Measurements from ENCODE around the gene PTPN2.

PTPN2 gene

GRCh38 chr18:12852566-12853315 is 31.3 kb downstream of the PTPN2 start:
- peaks cover 59% of the 10 kb centered on the region for H3K36me3 Mint-ChIP-seq (ENCODE audit: low read depth)
- H3K9me3 Mint-ChIP-seq = peaks cover 4% of the 10 kb centered on the region
- H3K4me1 Mint-ChIP-seq = peaks cover 27% of the 10 kb centered on the region
- H3K4me3 Mint-ChIP-seq = no peak overlapping the region
- no peak overlapping the region for H3K27ac Mint-ChIP-seq
- no peak for TF ChIP-seq CTCF (IDR thresholded peaks at IDR 0.05)
- DNase-seq = no peak
- H3K27me3 Mint-ChIP-seq (ENCODE audit: low read depth, poor library complexity) = no peaks in the 10 kb centered on the region

- Mint-ChIP-seq H3K27ac (no peak overlapping the region), H3K4me3 (no peak overlapping the region), H3K36me3 (ENCODE audit: low read depth) (peaks cover 53% of the 10 kb centered on the region), H3K4me1 (peaks cover 27% of the 10 kb centered on the region), H3K9me3 (peaks cover 4% of the 10 kb centered on the region), H3K27me3 (ENCODE audit: low read depth, poor library complexity) (no peaks in the 10 kb centered on the region)
- TF ChIP-seq CTCF (IDR thresholded peaks at IDR 0.05) = no peak
- no peak for DNase-seq
Measured at GRCh38 chr18:12851716-12852115, 32.3 kb downstream of the PTPN2 start.

- peaks cover 10% of the 10 kb centered on the region for H3K4me1 Mint-ChIP-seq
- TF ChIP-seq CTCF (IDR thresholded peaks at IDR 0.05) = no peak
- H3K27me3 Mint-ChIP-seq (ENCODE audit: low read depth, poor library complexity) = no peaks in the 10 kb centered on the region
- H3K36me3 Mint-ChIP-seq (ENCODE audit: low read depth) = peaks cover 36% of the 10 kb centered on the region
- no peak overlapping the region for H3K27ac Mint-ChIP-seq
- H3K9me3 Mint-ChIP-seq = no peaks in the 10 kb centered on the region
- no peak overlapping the region for H3K4me3 Mint-ChIP-seq
- DNase-seq = no peak
Measured at GRCh38 chr18:12849548-12849947, 34.5 kb downstream of the PTPN2 start.

GRCh38 chr18:12848405-12848804 is 35.6 kb downstream of the PTPN2 start:
- Mint-ChIP-seq H3K36me3 (ENCODE audit: low read depth) (peaks cover 24% of the 10 kb centered on the region), H3K9me3 (no peaks in the 10 kb centered on the region), H3K27me3 (ENCODE audit: low read depth, poor library complexity) (no peaks in the 10 kb centered on the region), H3K4me3 (no peak overlapping the region), H3K4me1 (peaks cover 7% of the 10 kb centered on the region), H3K27ac (no peak overlapping the region)
- TF ChIP-seq CTCF (IDR thresholded peaks at IDR 0.05) = no peak
- DNase-seq = no peak

DNA sequence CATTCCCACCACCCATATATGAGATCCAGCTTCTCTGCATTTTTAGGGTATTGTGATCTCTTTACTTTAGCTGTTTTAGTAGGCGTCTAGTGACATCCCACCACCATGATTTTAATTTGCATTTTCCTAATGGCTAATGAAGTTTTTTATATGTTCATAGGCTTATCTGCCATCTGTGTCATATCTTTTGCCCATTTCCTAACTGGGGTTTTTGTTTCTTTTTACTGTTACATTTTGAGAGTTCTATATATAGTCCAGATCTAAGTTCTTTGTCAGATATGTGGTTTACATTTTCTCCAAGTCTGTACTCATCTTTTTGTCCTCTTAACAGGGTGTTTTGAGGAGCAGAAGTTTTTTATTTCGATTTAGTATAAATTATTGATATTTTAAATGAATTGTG is 39.6 kb downstream of the PTPN2 start:
- no peaks in the 10 kb centered on the region for H3K9me3 Mint-ChIP-seq
- H3K4me1 Mint-ChIP-seq = no peaks in the 10 kb centered on the region
- no peak overlapping the region for H3K27ac Mint-ChIP-seq
- peaks cover 20% of the 10 kb centered on the region for H3K36me3 Mint-ChIP-seq (ENCODE audit: low read depth)
- H3K4me3 Mint-ChIP-seq = no peak overlapping the region
- no peaks in the 10 kb centered on the region for H3K27me3 Mint-ChIP-seq (ENCODE audit: low read depth, poor library complexity)
- DNase-seq = no peak
- TF ChIP-seq CTCF (IDR thresholded peaks at IDR 0.05) = no peak

All from nephron progenitor cell (in vitro differentiated cells).